Stimulated activated CD4-positive, alpha-beta T cell treated with anti-CD3 and anti-CD28 coated beads, Interleukin-15, amount 100 ng/mL, for 1 hour (primary cell): ENCODE measurements around the gene PDIA2.
A peak's percentile ranks its signal among the peaks of the same experiment; 100 is the strongest.

Experiments
- DNase-seq, 2 donors: peaks; one replicate each; pipeline ENCODE4 v3.0.0-alpha.2; 2020; ENCODE audit warnings: low read depth in 1 of 2, low spot score in 1 of 2

The PDIA2 gene

GRCh38 chr16:296806-297510 lies 14.0 kb downstream of the PDIA2 start:
- no peak for DNase-seq

DNA sequence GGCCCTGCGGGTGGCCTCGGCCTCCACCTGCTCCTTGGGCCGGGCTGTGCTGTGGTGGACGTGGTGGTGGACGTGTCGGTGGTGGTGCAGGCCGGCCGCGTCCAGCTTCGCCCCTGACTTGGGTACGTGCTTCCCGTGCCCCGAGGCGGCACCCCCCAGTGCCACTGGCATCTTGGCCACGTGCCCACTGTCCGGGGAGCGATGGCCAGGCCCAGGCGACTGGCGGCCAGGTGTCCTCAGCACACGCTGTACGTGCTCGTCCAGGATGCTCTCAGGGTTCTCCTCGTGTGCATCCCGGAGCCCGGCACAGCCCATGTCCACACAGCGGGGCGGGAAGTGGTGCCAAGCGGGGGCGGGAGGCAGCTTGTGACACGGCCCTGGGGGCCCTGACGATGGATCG lies 14.9 kb downstream of the PDIA2 start:
- DNase-seq = no peak

DNA sequence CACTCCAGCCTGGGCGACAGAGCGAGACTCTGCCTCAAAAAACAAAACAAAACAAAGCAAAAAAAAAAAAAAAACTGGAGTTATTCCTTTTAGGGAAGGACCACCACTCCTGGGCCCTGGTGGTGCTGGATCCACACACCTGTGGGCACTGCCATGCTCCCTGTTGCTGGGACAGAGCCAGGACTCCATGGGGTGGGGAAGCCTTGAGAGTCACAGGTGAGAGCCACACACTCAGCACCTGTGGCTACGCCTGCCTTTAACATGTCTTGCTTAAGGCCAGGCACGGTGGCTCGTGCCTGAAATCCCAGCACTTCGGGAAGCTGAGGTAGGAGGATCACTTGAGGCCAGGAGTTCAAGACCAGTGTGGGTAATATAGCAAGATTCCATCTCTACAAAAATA lies 18.3 kb downstream of the PDIA2 start:
- DNase-seq = no peak

GRCh38 chr16:301950-302349 lies 19.0 kb downstream of the PDIA2 start:
- DNase-seq = no peak

DNA sequence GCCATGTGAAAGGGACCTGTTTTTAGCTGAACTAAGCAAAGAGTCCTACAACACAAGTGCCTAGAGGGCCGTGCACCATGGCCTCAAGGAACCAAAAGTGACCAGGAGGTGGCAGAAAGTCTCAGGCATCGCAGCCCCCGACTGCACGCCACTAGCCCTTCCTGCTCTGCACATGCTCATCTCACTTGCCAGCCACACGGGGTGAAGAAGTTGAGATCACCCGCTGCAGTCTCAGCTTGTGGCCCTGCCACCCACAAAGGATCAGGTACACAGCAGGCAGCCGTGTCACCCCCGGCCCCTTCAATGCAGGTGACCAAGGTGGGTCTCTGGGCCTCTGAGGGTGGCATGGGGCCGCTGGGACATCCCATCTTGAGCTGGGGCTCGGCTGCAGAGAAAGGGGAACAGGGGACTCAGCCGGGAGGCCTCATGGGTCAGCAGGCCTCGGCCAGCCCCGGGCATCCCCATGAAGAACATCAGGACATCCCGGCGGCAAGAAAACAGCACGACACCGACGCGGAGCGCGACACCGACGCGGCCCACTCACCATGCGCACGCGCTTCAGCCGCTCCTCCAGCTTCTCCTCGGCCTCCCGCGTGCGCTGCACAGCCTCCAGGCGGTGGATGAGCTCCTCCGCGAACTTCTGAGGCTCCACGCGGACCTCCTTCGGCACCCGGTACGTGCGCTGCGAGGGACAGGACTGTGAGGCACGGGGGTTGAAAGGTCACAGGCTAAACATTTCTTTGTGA lies 21.0 kb downstream of the PDIA2 start:
- no peak for DNase-seq

GRCh38 chr16:305916-306626 lies 23.1 kb downstream of the PDIA2 start:
- no peak for DNase-seq

DNA sequence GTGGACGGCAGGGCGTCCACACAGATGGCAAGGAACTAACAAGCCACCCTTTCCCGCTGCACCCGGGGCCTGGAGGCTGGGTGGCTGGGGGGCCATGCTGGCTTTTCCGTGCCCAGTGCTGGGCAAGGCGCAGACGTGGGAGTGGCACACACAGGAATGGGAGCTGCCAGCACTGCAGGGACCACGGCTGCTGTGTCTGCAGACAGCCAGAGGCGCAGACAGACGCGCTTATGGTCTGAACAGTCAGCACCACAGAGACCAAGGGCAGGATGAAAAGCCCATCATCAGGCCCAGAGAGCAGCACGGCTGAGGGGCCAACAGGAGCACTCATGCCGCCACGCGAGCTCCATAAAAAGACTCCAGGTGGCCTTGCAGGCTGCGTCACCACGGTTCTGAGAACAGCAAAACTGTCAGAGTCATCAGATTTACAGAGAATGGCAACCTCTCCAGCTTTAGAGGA lies 24.0 kb downstream of the PDIA2 start:
- no peak for DNase-seq

DNA sequence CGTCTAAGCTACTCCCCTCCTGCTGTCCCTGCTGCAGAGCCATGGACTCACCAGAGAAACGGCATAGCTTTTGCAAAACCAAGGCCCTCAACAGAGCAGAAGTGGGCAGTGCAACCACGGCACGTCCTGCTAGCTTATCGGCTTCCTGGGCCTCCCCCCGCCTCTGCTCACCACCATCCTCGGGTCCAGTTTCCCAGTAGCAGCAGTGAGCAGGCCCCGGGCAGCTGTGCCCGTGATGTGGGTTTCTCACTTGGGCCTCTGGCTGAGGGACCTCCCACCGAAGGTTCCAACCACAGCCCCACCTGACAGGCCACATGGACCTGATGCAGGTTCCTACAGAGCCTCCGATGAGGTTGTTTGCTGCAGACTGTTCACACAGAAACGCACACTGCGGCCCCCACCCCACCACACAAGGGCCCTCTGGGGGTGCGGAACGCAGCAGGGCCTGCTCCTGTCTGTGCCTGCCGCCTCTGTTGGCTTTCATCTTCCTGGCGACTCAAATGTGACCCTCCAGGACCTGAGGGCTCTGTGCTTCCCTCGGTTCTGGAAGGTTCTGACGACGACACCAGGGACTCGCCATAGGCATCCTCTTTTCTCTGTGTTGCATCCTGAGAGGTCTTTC lies 24.8 kb downstream of the PDIA2 start:
- no peak for DNase-seq

- DNase-seq = no peak
These were observed 26.5 kb downstream of the PDIA2 start for GRCh38 chr16:309476-309875.

DNA sequence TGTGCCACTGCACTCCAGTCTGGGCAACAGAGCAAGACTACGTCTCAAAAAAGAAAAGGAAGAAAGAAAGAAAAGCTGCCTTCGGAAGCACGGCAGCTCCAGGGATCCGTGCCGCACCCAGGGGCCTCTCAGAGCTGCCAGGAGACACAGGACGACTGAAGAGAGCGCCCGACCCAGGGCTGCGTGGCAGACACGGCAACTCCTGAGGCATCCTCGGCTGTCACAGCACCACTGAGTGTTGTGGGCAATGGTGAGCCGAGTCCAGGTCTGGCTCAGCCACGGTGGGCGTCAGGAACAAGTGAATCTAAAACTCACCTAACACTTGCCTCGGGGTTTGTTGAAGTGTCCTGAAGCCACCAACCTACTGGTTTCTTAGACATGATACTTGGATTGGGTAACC lies 28.8 kb downstream of the PDIA2 start:
- DNase-seq = no peak

GRCh38 chr16:314351-314750 lies 31.4 kb downstream of the PDIA2 start:
- DNase-seq = no peak

- DNase-seq = no peak
These were observed 31.9 kb downstream of the PDIA2 start for GRCh38 chr16:314795-315299.

- no peak for DNase-seq
These were observed 33.9 kb downstream of the PDIA2 start for GRCh38 chr16:316741-317464.

DNA sequence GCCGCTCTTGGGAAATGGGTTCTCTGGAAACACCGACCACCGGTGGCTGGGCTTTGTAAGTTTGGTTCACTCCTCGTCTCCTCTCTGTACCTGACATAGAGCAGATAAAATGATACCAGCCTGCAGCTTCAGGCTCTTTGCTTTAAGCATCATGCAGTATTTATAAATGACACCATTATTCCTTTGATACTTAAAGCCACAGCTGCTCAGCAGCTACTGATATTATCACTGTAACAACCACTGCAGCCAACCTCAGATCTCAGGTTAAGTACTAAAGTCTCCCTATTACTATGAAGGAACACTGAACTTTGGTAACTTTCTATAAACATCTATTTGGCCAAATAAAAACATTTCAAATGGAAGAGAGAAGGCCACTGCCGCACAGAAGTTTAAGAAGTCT lies 34.6 kb downstream of the PDIA2 start:
- no peak for DNase-seq

DNA sequence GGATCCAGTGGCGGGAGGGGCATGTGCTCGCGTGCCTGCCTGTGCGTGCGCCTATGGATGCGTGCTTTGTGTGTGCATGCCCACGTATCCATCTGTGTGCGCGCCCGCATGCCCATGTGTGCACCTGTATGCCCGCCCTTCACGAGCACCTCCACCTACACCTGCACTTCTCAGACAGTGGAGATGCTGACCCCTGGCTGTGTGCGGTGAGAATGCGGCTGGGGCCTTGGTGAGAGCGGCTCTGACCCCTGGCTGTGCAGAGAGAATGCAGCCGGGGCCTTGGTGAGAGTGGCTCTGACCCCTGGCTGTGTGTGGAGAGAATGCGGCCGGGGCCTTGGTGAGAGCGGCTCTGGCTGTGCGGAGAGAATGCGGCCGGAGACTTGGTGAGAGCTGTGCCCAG lies 35.7 kb downstream of the PDIA2 start:
- no peak for DNase-seq

- no peak for DNase-seq
These were observed 37.2 kb downstream of the PDIA2 start for GRCh38 chr16:320206-320605.

DNA sequence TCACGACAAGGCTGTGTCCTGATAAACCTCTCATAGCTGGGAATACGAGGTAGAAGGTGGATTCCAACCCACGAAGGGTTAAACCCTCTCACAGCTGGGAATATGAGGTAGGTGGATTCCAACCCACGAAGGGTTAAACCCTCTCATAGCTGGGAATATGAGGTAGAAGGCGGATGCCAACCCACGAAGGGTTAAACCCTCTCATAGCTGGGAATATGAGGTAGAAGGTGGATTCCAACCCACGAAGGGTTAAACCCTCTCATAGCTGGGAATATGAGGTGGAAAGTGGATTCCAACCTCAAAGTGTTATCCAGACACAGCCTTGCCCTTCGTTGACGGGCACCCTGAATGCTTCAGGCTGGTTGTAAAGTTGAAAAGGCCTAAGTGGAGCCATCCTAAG lies 38.6 kb downstream of the PDIA2 start:
- DNase-seq = no peak

GRCh38 chr16:322476-323143 lies 39.6 kb downstream of the PDIA2 start:
- DNase-seq = no peak

DNA sequence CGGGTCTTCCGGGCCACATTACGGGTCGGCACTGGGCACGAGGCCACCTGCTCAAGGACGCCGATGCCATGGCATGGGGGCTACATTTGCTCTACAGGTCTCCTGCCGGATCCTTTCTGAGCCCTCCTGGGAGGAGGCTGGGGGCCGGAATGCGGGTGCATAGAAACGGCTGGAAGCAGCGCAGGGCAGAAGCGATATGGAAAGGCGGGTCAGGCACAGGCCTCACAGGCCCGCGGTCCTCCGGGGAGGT lies 41.2 kb downstream of the PDIA2 start:
- DNase-seq = no peak

GRCh38 chr16:324451-325334 lies 41.7 kb downstream of the PDIA2 start:
- DNase-seq = peak; percentile 28 to 41
